GM18868 (cell line): ENCODE data around the gene INTS11.
A peak's percentile ranks its signal among the peaks of the same experiment; 100 is the strongest.

Experiments used
- ATAC-seq: cut with Tn5 transposase; IDR thresholded peaks from one replicate; pipeline ENCODE4 v1.9.1; 2021; ENCODE audit warnings: mild to moderate bottlenecking, moderate library complexity; ENCODE audit not compliant: unreplicated experiment

Gene INTS11

GRCh38 chr1:1314678-1315335 lies 9.7 kb downstream of the INTS11 start:
- no peak for ATAC-seq

DNA sequence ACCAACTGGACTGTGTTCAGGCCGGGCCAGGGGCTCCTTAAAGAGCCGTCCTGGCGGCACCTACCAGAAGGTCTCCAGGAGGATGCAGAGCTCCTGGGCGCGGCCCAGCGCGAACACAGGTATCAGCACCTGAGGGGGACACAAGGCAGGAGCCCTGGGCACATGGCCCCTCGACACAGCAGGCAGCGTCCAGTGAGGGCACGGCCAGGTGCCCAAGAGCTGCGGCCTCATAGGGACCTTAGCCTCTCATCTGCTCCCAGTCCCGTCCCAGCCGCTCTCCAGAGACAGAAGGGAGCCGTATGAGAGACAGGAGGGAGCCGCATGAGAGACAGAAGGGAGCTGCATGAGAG lies 10.2 kb downstream of the INTS11 start:
- no peak for ATAC-seq

- no peak for ATAC-seq
Measured at GRCh38 chr1:1313500-1314236, 10.8 kb downstream of the INTS11 start.

GRCh38 chr1:1312450-1313314 lies 11.8 kb downstream of the INTS11 start:
- ATAC-seq = no peak

DNA sequence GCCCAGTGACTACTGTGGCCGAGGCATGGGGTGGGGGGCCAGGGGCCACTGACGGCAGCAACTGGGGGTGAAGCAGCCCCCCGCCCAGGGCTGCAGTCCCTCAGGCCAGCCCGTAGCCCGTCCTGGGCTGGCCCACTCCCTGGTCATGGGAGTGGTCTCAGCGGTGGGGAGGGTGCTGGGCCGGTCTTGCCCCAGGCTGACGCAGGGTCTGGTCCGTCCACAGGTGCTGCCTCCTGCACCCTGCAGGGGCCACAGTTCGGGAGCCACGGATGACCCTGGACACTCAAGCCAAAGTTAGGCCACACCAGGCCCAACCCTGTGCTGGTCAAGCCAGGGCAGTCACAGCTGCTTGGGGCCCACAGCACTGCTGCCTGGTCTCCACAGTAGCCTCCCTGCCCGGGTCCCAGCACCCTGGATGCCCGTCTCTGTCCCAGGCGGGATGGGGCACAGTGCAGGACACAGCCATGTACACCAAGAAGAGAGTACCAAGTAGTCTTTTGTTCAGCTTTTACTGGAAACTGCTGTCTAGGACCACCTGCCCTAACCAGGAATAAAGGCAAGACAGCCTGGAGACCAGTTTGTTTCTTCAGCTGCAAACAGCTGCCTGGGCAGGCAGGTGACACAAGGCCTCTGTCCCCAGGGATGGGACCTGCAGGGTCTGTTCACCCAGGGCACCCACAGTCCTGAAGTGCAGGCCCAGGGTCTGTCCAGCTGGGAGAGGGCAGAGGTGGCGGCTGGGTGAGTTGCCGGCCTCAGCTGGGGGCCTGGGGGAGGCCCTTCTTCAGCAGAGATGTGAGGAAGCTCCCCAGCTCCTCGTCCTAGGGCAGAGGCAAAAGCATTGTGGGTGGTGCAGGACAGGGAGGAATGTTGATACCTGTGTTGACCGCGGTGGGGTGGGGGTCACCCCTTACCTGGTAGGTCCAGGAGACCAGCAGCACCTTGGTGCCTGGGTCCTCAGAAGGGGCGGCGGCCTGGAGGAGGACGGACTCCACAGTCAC lies 13.1 kb downstream of the INTS11 start:
- ATAC-seq = no peak

- no peak for ATAC-seq
Measured at GRCh38 chr1:1310476-1311053, 13.9 kb downstream of the INTS11 start.

- ATAC-seq = no peak
Measured at GRCh38 chr1:1310109-1310385, 14.4 kb downstream of the INTS11 start.

DNA sequence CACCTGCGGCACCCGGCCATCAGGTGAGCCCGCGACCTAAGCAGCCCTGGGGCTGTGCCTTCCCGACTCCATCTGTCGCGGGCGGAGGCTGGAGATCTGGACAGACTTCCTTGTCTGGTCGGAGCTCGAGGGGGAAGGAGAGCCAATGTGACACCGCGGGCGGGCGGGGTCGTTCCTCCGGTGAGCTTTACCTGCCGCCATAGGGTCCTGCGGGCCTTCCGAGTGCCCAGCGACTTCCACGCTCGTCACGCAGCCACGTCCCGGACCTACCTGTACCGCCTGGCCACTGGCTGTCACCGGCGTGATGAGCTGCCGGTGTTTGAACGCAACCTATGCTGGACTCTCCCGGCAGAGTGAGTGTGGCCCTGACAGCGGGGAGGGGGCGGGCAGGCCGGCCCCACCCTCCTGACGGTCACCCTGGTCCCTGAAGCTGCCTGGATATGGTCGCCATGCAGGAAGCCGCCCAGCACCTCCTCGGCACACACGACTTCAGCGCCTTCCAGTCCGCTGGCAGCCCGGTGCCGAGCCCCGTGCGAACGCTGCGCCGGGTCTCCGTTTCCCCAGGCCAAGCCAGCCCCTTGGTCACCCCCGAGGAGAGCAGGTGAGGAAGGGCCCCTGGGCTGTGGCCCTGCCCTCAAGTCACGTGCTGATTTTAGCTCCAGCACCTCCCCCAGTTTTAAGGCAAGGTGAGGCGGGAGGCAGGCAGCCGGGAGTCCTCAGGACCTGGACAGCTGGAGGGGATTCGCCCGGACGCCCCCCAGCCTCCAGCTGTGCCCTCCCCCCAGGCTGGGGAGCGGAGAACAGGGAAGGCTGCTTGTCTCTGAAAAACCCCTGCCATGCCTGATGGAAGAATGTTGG lies 15.0 kb downstream of the INTS11 start:
- ATAC-seq = no peak

DNA sequence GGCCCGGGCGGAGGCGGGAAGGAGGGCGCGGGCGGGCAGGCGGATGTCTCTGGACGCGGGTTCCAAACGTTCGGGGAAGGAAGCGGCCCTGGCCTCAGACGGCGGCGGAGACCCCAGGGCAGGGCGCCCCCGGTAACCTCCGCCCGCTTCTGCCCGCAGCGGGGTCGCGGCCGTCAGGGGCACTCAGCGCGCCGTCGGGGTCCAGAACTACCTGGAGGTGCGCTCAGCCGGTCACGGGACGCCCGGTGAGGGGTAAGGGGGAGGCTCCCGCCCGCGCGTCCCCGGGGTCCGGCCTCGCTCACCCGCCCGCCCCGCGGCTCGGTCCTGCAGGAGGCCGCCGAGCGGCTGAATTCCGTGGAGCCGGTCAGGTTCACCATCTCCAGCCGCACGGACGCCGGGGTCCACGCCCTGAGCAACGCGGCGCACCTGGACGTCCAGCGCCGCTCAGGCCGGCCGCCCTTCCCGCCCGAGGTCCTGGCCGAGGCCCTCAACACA lies 15.7 kb downstream of the INTS11 start:
- ATAC-seq = no peak

DNA sequence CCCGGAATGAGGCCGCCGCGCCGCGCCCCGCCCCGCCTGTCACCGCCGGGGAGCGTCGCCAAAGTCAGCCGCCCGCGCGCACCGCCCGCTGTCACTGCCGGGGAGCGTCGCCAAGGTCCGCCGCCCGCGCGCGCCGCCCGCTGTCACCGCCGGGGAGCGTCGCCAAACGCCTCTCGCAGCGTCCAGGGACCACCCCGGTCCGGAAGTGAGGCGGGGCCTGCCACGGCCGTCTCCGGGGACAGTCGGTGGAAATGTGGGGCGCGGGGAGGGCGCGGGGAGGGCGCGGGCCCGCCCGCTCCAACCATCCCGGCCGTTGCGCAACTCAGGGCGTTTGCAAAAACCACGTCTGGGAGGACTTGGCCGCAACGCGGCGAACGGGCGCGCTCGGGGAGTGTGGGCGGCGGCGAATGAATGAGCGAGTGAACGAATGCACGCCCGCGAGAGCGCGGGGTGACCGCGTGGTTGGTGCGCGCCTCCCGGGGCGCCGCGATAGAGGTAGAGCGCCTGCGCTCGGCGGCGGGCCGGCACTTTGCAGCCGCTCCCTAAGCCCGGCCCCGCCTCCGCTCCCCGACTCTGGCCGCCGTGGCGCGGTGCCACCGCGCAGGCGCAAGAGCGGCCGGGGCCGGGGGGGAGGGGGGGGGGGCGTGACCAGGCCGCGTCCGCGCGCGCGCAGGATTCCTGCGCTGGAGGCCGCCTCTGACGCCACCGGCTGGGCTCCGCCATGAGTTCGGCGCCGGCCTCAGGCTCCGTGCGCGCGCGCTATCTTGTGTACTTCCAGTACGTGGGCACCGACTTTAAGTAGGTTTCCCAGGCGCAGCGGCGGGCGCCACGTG lies 16.3 kb downstream of the INTS11 start, which contains the start of the genes ACAP3 and PUSL1:
ACAP3 (minus strand) TSS at position 8 of the 833 bp plus-strand sequence. CDS start 115 bp downstream, outside the sequence.
PUSL1 (plus strand) TSS at position 675 of the 833 bp plus-strand sequence; CDS start at position 722, 47 bp downstream.
- peak; percentile 57 for ATAC-seq

- ATAC-seq = no peak
Measured at GRCh38 chr1:1307261-1307922, 17.1 kb downstream of the INTS11 start.

- no peak for ATAC-seq
Measured at GRCh38 chr1:1306661-1307260, 17.7 kb downstream of the INTS11 start.

GRCh38 chr1:1306070-1306660 lies 18.3 kb downstream of the INTS11 start:
- ATAC-seq = no peak

DNA sequence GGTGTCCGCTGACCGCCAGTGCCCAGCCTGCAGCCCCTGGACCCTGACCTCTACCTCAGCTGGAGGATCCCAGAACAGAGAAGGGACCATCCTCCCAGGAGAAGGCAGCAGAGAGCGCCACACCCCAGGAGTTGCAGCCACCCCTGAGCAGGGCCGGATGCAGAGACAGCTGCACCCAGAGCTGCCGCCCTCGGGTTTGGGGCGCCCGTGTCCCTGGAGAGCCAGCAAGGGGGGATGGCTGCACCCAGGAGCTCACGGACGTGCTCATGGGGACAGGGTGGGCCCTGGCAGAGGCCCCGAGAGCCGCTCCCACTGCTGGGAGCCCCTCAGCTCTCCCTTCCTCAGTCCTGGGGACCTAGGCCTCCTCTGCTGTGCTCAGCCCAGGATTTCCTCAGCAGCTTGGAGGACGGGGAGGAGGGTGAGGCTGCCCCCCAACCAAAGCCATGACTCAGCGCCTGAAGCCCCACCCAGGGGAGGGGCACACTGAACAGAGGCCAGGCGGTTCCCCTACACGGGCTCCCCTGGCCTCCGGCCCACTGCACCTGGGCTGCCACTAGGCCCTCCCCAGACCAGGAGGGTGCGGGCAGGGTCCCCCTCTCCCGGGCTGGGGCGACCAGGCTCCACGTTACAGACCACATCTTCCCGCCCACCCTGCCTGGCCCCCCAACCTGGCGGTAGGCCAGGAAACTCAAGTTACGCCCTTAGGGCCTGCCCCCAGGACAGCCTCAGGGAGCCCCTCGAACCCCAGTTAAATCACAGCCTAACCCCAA lies 19.0 kb downstream of the INTS11 start:
- ATAC-seq = no peak

GRCh38 chr1:1304331-1305299 lies 19.8 kb downstream of the INTS11 start:
- ATAC-seq = no peak
